Measurements from ENCODE around the gene DXO.

GRCh38 chr6:31979238-31979898 lies 7.4 kb upstream of the DXO start:
- no peak for TF ChIP-seq GATA2 (IDR thresholded peaks at IDR 0.05; ENCODE audit: low read depth, low read length)
- no peak for TF ChIP-seq GATA3 (IDR thresholded peaks at IDR 0.05; ENCODE audit: low read depth, low read length)

Measured in SH-SY5Y (cell line).